Activated CD8-positive, alpha-beta memory T cell treated with anti-CD3 and anti-CD28 coated beads for 4 hours (primary cell): ENCODE results near the gene PMPCB.
A peak's percentile ranks its signal among the peaks of the same experiment; 100 is the strongest.

Experiments used
- DNase-seq, 2 donors: peaks; one replicate each; pipeline ENCODE4 v3.0.0-alpha.2; 2020; ENCODE audit warnings: low read depth in 2 of 2

Gene PMPCB

GRCh38 chr7:103336761-103337160 lies 39.5 kb downstream of the PMPCB start:
- no peak for DNase-seq

GRCh38 chr7:103338864-103339263 lies 41.6 kb downstream of the PMPCB start:
- no peak for DNase-seq

- DNase-seq = no peak
These were observed 44.2 kb downstream of the PMPCB start for GRCh38 chr7:103341466-103341865.

DNA sequence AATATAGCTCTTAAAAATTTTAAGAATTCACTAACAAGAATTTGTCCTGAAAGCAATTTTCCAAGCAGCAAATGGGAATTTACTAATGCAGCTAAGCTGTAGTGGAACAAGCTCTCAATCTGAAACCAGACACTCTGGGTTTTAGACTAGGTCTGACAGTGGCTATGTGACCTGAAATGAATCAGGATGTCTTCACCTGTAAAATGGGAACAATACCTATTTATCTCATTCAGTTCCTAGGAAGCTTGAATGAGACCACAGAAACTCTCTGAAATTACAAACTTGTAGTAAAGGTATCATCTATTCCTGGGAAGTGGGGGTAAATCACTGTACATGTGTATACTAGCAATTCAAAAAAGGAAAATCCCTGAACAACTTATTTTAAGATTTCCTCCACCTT lies 46.1 kb downstream of the PMPCB start:
- no peak for DNase-seq

DNA sequence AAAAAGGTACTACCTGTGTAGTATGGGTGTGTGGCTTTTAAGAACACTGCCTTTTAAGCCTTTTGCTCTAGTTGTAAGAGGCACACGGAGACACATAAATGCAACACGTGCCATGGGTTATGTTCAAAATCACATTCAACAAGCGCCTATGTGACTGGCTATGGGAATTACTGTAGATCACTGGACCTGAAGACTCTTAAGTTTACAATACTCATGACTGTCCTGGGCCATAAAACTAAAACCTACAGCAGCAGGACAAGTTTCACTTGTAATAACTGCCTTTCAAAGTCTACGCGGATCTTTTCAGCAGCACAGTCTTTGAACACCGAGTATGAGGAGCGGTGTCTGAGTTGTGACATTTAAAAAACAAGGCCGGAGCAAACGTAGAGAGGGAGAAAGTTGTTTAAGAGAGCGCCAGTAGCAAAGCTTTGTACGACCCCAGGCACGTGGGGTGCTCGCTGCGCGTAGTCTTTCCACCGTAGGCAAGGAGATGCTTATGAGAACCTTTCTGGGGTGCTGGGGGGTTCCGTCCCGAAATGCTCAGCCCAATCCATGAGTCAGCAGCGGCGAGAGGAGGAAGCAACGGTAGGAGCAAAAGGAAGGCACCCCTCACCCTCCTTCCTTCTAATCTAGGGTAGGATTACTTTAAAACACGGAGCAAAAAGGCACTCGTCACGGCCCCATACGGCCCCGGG lies 46.7 kb downstream of the PMPCB start:
- DNase-seq = peak in 1 of 2 donors; percentile 13

DNA sequence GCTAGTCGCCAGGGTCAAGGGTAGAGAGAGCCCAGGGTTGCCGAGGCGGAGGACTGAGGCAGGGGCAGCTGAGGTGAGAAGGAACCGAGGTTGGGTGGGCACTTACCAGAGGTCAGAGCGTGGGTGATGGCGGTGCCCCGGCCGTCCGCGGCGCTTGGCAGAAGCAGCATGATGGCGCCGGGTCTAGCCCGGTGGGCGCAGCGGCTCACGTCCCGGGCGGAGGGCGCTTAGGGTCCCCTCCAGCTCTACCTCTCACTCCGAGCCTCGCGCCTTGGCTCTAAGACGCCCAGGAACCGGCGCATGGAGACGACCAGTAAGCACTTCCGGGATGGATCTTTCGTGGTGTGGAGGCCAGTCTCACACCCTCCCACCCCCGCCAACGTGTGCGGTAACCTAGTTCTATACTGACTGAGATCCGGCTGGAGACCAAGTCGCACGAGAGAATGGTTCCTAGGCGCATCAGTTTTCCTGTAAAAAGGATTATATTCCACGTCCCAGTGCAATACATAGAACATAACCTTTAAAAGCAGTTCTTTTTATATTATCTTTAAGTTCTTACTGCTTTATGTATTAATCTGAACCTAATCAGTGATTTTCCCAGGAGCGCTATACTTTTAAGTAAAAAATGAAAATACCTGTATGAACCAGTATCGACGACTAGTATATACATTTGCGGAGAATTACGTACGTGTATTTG lies 47.4 kb downstream of the PMPCB start, which contains the start of gene DNAJC2:
DNAJC2 (minus strand) TSS at position 315 of the 697 bp plus-strand sequence; CDS start at position 170, 145 bp downstream.
- peak; percentile 75 to 77 for DNase-seq

- DNase-seq = no peak
These were observed 49.2 kb downstream of the PMPCB start for GRCh38 chr7:103346396-103346795.

- DNase-seq = peak; percentile 65 to 75
These were observed 50.5 kb downstream of the PMPCB start, which contains the start of gene PSMC2 for GRCh38 chr7:103347507-103348267. TSS of gene PSMC2 (plus strand) at chr7:103347643. CDS start at chr7:103347712, 69 bp downstream.

GRCh38 chr7:103348452-103348851 lies 51.2 kb downstream of the PMPCB start:
- no peak for DNase-seq

GRCh38 chr7:103348959-103349358 lies 51.7 kb downstream of the PMPCB start:
- DNase-seq = no peak

- no peak for DNase-seq
These were observed 52.6 kb downstream of the PMPCB start for GRCh38 chr7:103349805-103350204.
